Fibroblast of lung (primary cell): ENCODE measurements around the gene RAP1GAP. TPM values are rescaled to one million over a fixed set of nuclear protein-coding genes. Genes with fewer than 3 reads are reported as not detected.
A peak's percentile ranks its signal among the peaks of the same experiment; 100 is the strongest.
"Not testable (repeated sequence)": the region's sequence is repeated elsewhere in the genome, so short reads cannot be mapped to it uniquely, and the experiment has no call there.

Experiments used
- DNase-seq, 2 donors: peaks; one replicate each; pipeline versions ENCODE4 v3.0.0 to v3.0.0-alpha.2; 2010; ENCODE audit warnings: low read depth in 2 of 2
- H2AFZ ChIP-seq: 2 replicates; pipeline ENCODE4 v1.5.1; 2012; ENCODE audit warnings: low read length, control low read depth, inconsistent platforms
- H3K27ac ChIP-seq: 2 replicates; pipeline ENCODE4 v1.5.1; 2011; ENCODE audit warnings: low read length, control low read depth; ENCODE audit not compliant: insufficient read depth
- H3K27me3 ChIP-seq: 2 replicates; pipeline ENCODE4 v1.5.1; 2011; ENCODE audit warnings: mild to moderate bottlenecking, low read length; ENCODE audit not compliant: control insufficient read depth, insufficient read depth
- H3K36me3 ChIP-seq: 2 replicates; pipeline ENCODE4 v1.5.1; 2011; ENCODE audit warnings: low read length; ENCODE audit not compliant: control insufficient read depth, insufficient read depth
- H3K4me1 ChIP-seq: 2 replicates; pipeline ENCODE4 v1.5.1; 2011; ENCODE audit warnings: low read length; ENCODE audit not compliant: control insufficient read depth, insufficient read depth; ENCODE audit errors: extremely low read depth
- H3K4me2 ChIP-seq: 2 replicates; pipeline ENCODE4 v1.5.1; 2011; ENCODE audit warnings: low read length, control low read depth; ENCODE audit not compliant: insufficient read depth; ENCODE audit errors: extremely low read depth
- H3K4me3 ChIP-seq, 4 experiments: fragments of 200-600 bp in 1 of 4; sonication (generic) in 1 of 4; replicated peaks in 1 of 4; 2 replicates each; pipeline ENCODE4 v1.5.1; 2011 to 2016; ENCODE audit warnings: low read length in 4 of 4, low read depth in 3 of 4, mild to moderate bottlenecking in 3 of 4, control low read depth in 2 of 4, inconsistent platforms in 1 of 4, mixed read lengths in 1 of 4; ENCODE audit not compliant: insufficient read depth in 1 of 4; ENCODE audit errors: control extremely low read depth in 1 of 4
- H3K79me2 ChIP-seq: 2 replicates; pipeline ENCODE4 v1.5.1; 2012; ENCODE audit warnings: mild to moderate bottlenecking, low read length, inconsistent platforms; ENCODE audit not compliant: control insufficient read depth, insufficient read depth
- H3K9ac ChIP-seq: 2 replicates; pipeline ENCODE4 v1.5.1; 2011; ENCODE audit warnings: mild to moderate bottlenecking, low read length, control low read depth; ENCODE audit not compliant: insufficient read depth
- H3K9me3 ChIP-seq: 2 replicates; pipeline ENCODE4 v1.5.1; 2012; ENCODE audit warnings: low read depth, low read length; ENCODE audit not compliant: control insufficient read depth, insufficient read depth
- H4K20me1 ChIP-seq: 2 replicates; pipeline ENCODE4 v1.5.1; 2011; ENCODE audit warnings: low read length; ENCODE audit not compliant: control insufficient read depth, insufficient read depth; ENCODE audit errors: extremely low read depth
- EZH2 ChIP-seq: IDR thresholded peaks from 2 replicates; pipeline ENCODE4 v1.5.1; 2012; ENCODE audit warnings: low read length, control low read depth, mild to moderate bottlenecking; ENCODE audit errors: missing control alignments
- polyA plus RNA-seq, 2 donors: library from polyadenylated mRNA; depleted of rRNA in 1 of 2; stranded (reverse) in 1 of 2; unstranded in 1 of 2; fragments of >200 nt; gene quantifications; 2 replicates each; pipeline ENCODE4 v1.2.1, GENCODE V29; 2011 to 2012; ENCODE audit warnings: missing spikeins in 1 of 2
- total RNA-seq: library from RNA; depleted of rRNA; stranded (reverse); fragments of >200 nt; gene quantifications from 2 replicates; pipeline ENCODE4 v1.2.1, GENCODE V29; 2014
- TF ChIP-seq, protein P1 (sequence below), 2 donors: IDR thresholded peaks in 1 of 2; conservative IDR thresholded peaks in 1 of 2; 1 replicate in 1 of 2; 2 replicates in 1 of 2; pipeline ENCODE4 v1.5.1; 2011 to 2012; ENCODE audit warnings: low read length in 2 of 2, control low read depth in 1 of 2, inconsistent platforms in 1 of 2, low read depth in 1 of 2, mild to moderate bottlenecking in 1 of 2

The RAP1GAP gene
- total and polyA plus RNA-seq, 2 donors (not counting 1 experiment from before 2014, with no cell fraction given), result under 0.01 to 0.05 TPM

DNA sequence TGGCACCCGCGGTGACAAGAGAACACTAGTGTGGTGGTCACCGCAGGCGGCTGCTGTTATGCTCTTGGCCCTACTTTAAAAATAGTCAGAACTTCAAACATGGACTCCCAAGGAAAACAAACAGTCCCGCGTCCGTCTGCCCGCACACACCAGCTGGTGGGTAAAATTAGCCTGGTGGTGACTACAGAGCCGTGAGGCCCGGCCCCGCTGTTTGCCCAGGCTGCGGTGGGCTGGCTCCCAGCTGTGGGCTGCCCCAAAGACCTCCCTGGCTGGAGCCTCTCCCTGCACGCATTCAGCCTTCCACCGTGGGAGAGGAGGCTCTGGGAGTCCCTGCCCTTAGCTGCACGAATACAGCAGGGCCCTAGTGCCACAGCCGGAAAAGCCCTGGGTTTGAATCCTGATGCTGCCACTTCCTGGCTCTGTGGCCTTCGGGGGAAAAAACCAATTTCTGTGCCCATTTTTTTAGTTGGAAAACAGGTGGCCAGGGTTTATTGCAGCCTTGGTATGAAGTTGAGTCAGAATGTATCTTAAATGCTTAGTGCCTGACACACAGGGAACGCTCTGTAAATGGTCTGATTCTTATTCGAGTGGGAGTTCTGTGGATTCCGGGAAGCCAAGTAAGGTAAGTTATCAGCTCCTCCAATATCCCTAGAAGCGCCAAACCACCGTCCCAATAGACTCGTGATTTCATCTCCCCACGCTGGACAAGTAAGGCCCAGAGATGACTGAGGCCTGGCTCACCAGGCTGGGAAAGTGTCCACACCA, 101.7 kb downstream of the RAP1GAP start:
- Histone ChIP-seq H3K4me3 (no peak overlapping the region), H3K4me2 (no peak overlapping the region), H3K27ac (no peak overlapping the region), H3K9me3 (no peaks in the 10 kb centered on the region), H2AFZ (no peak overlapping the region), H3K9ac (no peak overlapping the region), H3K36me3 (no peaks in the 10 kb centered on the region), H3K27me3 (no peaks in the 10 kb centered on the region), H3K79me2 (no peaks in the 10 kb centered on the region), H3K4me1 (no peaks in the 10 kb centered on the region), H4K20me1 (no peaks in the 10 kb centered on the region)
- peak; percentile 24 to 98 for DNase-seq
- no peak for TF ChIP-seq EZH2
- TF ChIP-seq, protein P1, sequence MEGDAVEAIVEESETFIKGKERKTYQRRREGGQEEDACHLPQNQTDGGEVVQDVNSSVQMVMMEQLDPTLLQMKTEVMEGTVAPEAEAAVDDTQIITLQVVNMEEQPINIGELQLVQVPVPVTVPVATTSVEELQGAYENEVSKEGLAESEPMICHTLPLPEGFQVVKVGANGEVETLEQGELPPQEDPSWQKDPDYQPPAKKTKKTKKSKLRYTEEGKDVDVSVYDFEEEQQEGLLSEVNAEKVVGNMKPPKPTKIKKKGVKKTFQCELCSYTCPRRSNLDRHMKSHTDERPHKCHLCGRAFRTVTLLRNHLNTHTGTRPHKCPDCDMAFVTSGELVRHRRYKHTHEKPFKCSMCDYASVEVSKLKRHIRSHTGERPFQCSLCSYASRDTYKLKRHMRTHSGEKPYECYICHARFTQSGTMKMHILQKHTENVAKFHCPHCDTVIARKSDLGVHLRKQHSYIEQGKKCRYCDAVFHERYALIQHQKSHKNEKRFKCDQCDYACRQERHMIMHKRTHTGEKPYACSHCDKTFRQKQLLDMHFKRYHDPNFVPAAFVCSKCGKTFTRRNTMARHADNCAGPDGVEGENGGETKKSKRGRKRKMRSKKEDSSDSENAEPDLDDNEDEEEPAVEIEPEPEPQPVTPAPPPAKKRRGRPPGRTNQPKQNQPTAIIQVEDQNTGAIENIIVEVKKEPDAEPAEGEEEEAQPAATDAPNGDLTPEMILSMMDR (conservative IDR thresholded peaks at IDR 0.05 in 1 of 2, IDR thresholded peaks at IDR 0.05 in 1 of 2; ENCODE audit: low read depth in 1 of 2, low read length in 2 of 2), result no peak

DNA sequence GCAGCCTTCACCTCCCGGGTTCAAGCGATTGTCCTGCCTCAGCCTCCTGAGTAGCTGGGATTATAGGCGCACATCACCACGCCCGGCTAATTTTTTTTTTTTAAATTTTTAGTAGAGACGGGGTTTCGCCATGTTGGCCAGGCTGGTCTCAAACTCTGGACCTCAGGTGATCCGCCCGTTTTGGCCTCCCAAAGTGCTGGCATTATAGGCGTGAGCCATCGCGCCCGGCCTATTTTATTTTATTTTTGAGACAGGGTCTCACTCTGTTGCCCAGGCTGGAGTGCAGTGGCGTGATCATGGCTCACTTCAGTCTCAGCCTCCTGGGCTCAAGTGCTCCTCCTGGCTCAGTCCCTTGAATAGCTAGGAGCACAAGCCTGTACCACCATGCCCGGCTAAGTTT, 102.8 kb downstream of the RAP1GAP start:
- not testable (repeated sequence) for H3K79me2 ChIP-seq, H3K9ac ChIP-seq, H3K9me3 ChIP-seq, H3K4me1 ChIP-seq, H3K4me2 ChIP-seq, H3K27ac ChIP-seq, H3K4me3 ChIP-seq, H3K27me3 ChIP-seq, H3K36me3 ChIP-seq, H4K20me1 ChIP-seq, DNase-seq, H2AFZ ChIP-seq

DNA sequence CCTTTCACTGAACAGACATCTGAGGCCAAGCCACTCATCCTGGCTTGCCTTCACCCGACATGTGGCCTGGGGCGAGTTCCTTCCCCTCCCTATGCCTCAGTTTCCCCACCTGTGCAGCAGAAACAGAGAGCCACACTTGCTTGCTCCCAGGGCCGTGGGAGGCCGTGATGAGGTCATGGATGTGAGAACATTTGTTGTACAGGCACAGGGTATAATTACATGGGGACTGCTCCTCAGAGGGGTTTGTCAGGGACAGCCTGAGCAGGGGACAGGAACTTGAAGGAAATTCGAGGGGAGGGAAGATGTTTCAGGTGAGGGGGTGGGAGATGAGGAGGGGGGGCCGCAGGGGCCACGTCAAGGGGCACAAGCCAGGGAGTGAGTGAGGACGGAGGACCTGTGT, 103.9 kb downstream of the RAP1GAP start:
- H3K79me2 ChIP-seq, result no peaks in the 10 kb centered on the region
- no peaks in the 10 kb centered on the region for H3K4me1 ChIP-seq
- H3K4me2 ChIP-seq, result no peak overlapping the region
- H2AFZ ChIP-seq, result no peak overlapping the region
- H3K9ac ChIP-seq, result no peak overlapping the region
- DNase-seq, result no peak
- no peaks in the 10 kb centered on the region for H3K27me3 ChIP-seq
- H3K4me3 ChIP-seq, result no peak overlapping the region
- no peaks in the 10 kb centered on the region for H3K9me3 ChIP-seq
- H3K36me3 ChIP-seq, result no peaks in the 10 kb centered on the region
- no peak overlapping the region for H3K27ac ChIP-seq
- no peaks in the 10 kb centered on the region for H4K20me1 ChIP-seq
- TF ChIP-seq EZH2, result no peak
- TF ChIP-seq, protein P1 (conservative IDR thresholded peaks at IDR 0.05 in 1 of 2, IDR thresholded peaks at IDR 0.05 in 1 of 2; ENCODE audit: low read depth in 1 of 2, low read length in 2 of 2), result no peak
